Measurements from ENCODE around the gene MTARC2. TPM values are rescaled to one million over a fixed set of nuclear protein-coding genes. Genes with fewer than 3 reads are reported as not detected.

Gene MTARC2
- total and polyA plus RNA-seq, 2 of the 13 experiments (the other 11 are each of a cell fraction or from before 2014, with no cell fraction given): 8.5 to 10.1 TPM

GRCh38 chr1:220711056-220711809 is 36.9 kb upstream of the MTARC2 start (continued):
- TF ChIP-seq E2F1 (CRISPR knock-in tag; IDR thresholded peaks at IDR 0.05) (no peak), SRY (CRISPR knock-in tag; IDR thresholded peaks at IDR 0.05) (no peak), ZNF776 (CRISPR knock-in tag; IDR thresholded peaks at IDR 0.05) (no peak), RXRB (CRISPR knock-in tag; IDR thresholded peaks at IDR 0.05; ENCODE audit: borderline replicate concordance) (peak; percentile 68; the same call in 1 of the 2 replicates), MAFK (conservative IDR thresholded peaks at IDR 0.05 in 1 of 2, IDR thresholded peaks at IDR 0.05 in 1 of 2; ENCODE audit: low read length in 2 of 2) (no peak), ZSCAN25 (CRISPR knock-in tag; IDR thresholded peaks at IDR 0.05) (no peak), ZNF879 (CRISPR knock-in tag; IDR thresholded peaks at IDR 0.05) (no peak), POGZ (CRISPR knock-in tag; IDR thresholded peaks at IDR 0.05) (peak; percentile 55), ZNF572 (CRISPR knock-in tag; IDR thresholded peaks at IDR 0.05) (no peak), MED13 (CRISPR knock-in tag; IDR thresholded peaks at IDR 0.05) (no peak), CC2D1A (CRISPR knock-in tag; IDR thresholded peaks at IDR 0.05) (no peak), EED (CRISPR knock-in tag; IDR thresholded peaks at IDR 0.05) (no peak), AKAP8 (CRISPR knock-in tag; IDR thresholded peaks at IDR 0.05) (no peak), GMEB2 (CRISPR knock-in tag; IDR thresholded peaks at IDR 0.05; ENCODE audit: low read depth) (no peak), NFE2L1 (CRISPR knock-in tag; IDR thresholded peaks at IDR 0.05; ENCODE audit: borderline replicate concordance) (no peak), ZNF333 (CRISPR knock-in tag; IDR thresholded peaks at IDR 0.05; ENCODE audit: borderline replicate concordance) (no peak), ZNF772 (CRISPR knock-in tag; IDR thresholded peaks at IDR 0.05) (no peak), ZNF816 (CRISPR knock-in tag; IDR thresholded peaks at IDR 0.05; ENCODE audit: borderline replicate concordance) (no peak), POLR2G (IDR thresholded peaks at IDR 0.05; ENCODE audit: low read depth, low read length) (no peak), ZSCAN30 (CRISPR knock-in tag; IDR thresholded peaks at IDR 0.05) (no peak), SP5 (CRISPR knock-in tag; IDR thresholded peaks at IDR 0.05; ENCODE audit: borderline replicate concordance, low read depth) (no peak), ZSCAN20 (CRISPR knock-in tag; IDR thresholded peaks at IDR 0.05; ENCODE audit: borderline replicate concordance) (no peak), FOXA1 (IDR thresholded peaks at IDR 0.05) (no peak), FOXA1 (CRISPR knock-in tag; IDR thresholded peaks at IDR 0.05) (peak; percentile 51; the same call in 1 of the 2 replicates), NR0B2 (CRISPR knock-in tag; IDR thresholded peaks at IDR 0.05) (no peak), ZSCAN12 (CRISPR knock-in tag; IDR thresholded peaks at IDR 0.05) (no peak), ZNF598 (CRISPR knock-in tag; IDR thresholded peaks at IDR 0.05; ENCODE audit: borderline replicate concordance) (no peak), ZNF747 (CRISPR knock-in tag; IDR thresholded peaks at IDR 0.05; ENCODE audit: borderline replicate concordance) (no peak), ASH2L (IDR thresholded peaks at IDR 0.05; ENCODE audit: insufficient read length, low read depth, low read length) (no peak), HDAC6 (IDR thresholded peaks at IDR 0.05; ENCODE audit: low read depth, low read length) (no peak)

Measured in HepG2 (cell line).